ENCODE data around the gene KATNB1. TPM values are rescaled to one million over a fixed set of nuclear protein-coding genes. Genes with fewer than 3 reads are reported as not detected.

The KATNB1 gene
- total and polyA plus RNA-seq, 2 donors (not counting 1 experiment from before 2014, with no cell fraction given): 6.7 to 15.2 TPM

- Histone ChIP-seq H3K9ac (ENCODE audit: insufficient read depth, low read length) (no peak overlapping the region), H3K27ac (ENCODE audit: insufficient read depth, low read length) (no peak overlapping the region), H2AFZ (ENCODE audit: low read length) (no peak overlapping the region), H3K4me1 (ENCODE audit: control insufficient read depth, extremely low read depth, insufficient read depth, low read length) (no peaks in the 10 kb centered on the region), H3K36me3 (ENCODE audit: control insufficient read depth, insufficient read depth, low read length) (no peaks in the 10 kb centered on the region), H3K9me3 (ENCODE audit: control insufficient read depth, insufficient read depth, low read depth, low read length) (no peaks in the 10 kb centered on the region), H3K79me2 (ENCODE audit: control insufficient read depth, insufficient read depth, low read length) (peaks cover 1% of the 10 kb centered on the region), H3K4me2 (ENCODE audit: extremely low read depth, insufficient read depth, low read length) (no peak overlapping the region), H3K4me3 (replicated peaks in 1 of 4; ENCODE audit: control extremely low read depth in 1 of 4, insufficient read depth in 1 of 4, low read depth in 3 of 4, low read length in 4 of 4) (no peak overlapping the region), H4K20me1 (ENCODE audit: control insufficient read depth, extremely low read depth, insufficient read depth, low read length) (no peaks in the 10 kb centered on the region), H3K27me3 (ENCODE audit: control insufficient read depth, insufficient read depth, low read length) (no peaks in the 10 kb centered on the region)
- DNase-seq (ENCODE audit: low read depth in 2 of 2): no peak
- TF ChIP-seq EZH2 (IDR thresholded peaks at IDR 0.05; ENCODE audit: low read length, missing control alignments): no peak
- TF ChIP-seq, protein P1, sequence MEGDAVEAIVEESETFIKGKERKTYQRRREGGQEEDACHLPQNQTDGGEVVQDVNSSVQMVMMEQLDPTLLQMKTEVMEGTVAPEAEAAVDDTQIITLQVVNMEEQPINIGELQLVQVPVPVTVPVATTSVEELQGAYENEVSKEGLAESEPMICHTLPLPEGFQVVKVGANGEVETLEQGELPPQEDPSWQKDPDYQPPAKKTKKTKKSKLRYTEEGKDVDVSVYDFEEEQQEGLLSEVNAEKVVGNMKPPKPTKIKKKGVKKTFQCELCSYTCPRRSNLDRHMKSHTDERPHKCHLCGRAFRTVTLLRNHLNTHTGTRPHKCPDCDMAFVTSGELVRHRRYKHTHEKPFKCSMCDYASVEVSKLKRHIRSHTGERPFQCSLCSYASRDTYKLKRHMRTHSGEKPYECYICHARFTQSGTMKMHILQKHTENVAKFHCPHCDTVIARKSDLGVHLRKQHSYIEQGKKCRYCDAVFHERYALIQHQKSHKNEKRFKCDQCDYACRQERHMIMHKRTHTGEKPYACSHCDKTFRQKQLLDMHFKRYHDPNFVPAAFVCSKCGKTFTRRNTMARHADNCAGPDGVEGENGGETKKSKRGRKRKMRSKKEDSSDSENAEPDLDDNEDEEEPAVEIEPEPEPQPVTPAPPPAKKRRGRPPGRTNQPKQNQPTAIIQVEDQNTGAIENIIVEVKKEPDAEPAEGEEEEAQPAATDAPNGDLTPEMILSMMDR (conservative IDR thresholded peaks at IDR 0.05 in 1 of 2, IDR thresholded peaks at IDR 0.05 in 1 of 2; ENCODE audit: low read depth in 1 of 2, low read length in 2 of 2): no peak
Measured at GRCh38 chr16:57730771-57731730, 4.5 kb upstream of the KATNB1 start.

DNA sequence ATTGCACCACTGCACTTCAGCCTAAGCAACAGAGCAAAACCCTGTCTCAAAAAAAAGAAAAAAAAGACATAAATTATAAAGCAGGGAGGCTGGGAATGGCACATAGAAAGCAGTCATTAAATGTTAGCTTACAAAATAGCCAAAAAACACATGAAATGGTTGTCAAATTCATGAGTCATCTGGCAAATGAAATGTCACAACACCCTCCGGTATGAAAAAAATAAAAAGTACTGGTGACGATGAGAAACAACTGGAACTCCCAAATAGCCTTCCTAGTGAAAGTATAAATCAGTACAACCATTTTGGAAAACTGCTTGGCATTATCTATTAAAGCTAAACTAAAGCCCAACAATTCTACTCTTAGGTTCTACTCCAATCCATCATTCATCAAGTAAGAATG is 3.5 kb upstream of the KATNB1 start:
- DNase-seq (ENCODE audit: low read depth in 2 of 2): peak in 1 of 2 donors; percentile 74
- H3K9me3 ChIP-seq (ENCODE audit: control insufficient read depth, insufficient read depth, low read depth, low read length): no peaks in the 10 kb centered on the region
- no peaks in the 10 kb centered on the region for H4K20me1 ChIP-seq (ENCODE audit: control insufficient read depth, extremely low read depth, insufficient read depth, low read length)
- H3K79me2 ChIP-seq (ENCODE audit: control insufficient read depth, insufficient read depth, low read length): peaks cover 1% of the 10 kb centered on the region
- H3K9ac ChIP-seq (ENCODE audit: insufficient read depth, low read length): no peak overlapping the region
- H3K4me1 ChIP-seq (ENCODE audit: control insufficient read depth, extremely low read depth, insufficient read depth, low read length): peaks cover 7% of the 10 kb centered on the region
- no peak overlapping the region for H3K4me2 ChIP-seq (ENCODE audit: extremely low read depth, insufficient read depth, low read length)
- H3K27ac ChIP-seq (ENCODE audit: insufficient read depth, low read length): no peak overlapping the region
- no peak overlapping the region for H3K4me3 ChIP-seq (replicated peaks in 1 of 4; ENCODE audit: control extremely low read depth in 1 of 4, insufficient read depth in 1 of 4, low read depth in 3 of 4, low read length in 4 of 4)
- TF ChIP-seq, protein P1 (conservative IDR thresholded peaks at IDR 0.05 in 1 of 2, IDR thresholded peaks at IDR 0.05 in 1 of 2; ENCODE audit: low read depth in 1 of 2, low read length in 2 of 2): no peak
- no peak for TF ChIP-seq EZH2 (IDR thresholded peaks at IDR 0.05; ENCODE audit: low read length, missing control alignments)
- no peaks in the 10 kb centered on the region for H3K36me3 ChIP-seq (ENCODE audit: control insufficient read depth, insufficient read depth, low read length)
- H2AFZ ChIP-seq (ENCODE audit: low read length): no peak overlapping the region
- no peaks in the 10 kb centered on the region for H3K27me3 ChIP-seq (ENCODE audit: control insufficient read depth, insufficient read depth, low read length)

GRCh38 chr16:57732714-57733113 is 2.9 kb upstream of the KATNB1 start:
- no peaks in the 10 kb centered on the region for H3K9me3 ChIP-seq (ENCODE audit: control insufficient read depth, insufficient read depth, low read depth, low read length)
- no peaks in the 10 kb centered on the region for H3K27me3 ChIP-seq (ENCODE audit: control insufficient read depth, insufficient read depth, low read length)
- no peaks in the 10 kb centered on the region for H4K20me1 ChIP-seq (ENCODE audit: control insufficient read depth, extremely low read depth, insufficient read depth, low read length)
- H3K4me1 ChIP-seq (ENCODE audit: control insufficient read depth, extremely low read depth, insufficient read depth, low read length): peaks cover 12% of the 10 kb centered on the region
- H2AFZ ChIP-seq (ENCODE audit: low read length): no peak overlapping the region
- H3K4me3 ChIP-seq (replicated peaks in 1 of 4; ENCODE audit: control extremely low read depth in 1 of 4, insufficient read depth in 1 of 4, low read depth in 3 of 4, low read length in 4 of 4): no peak overlapping the region
- no peaks in the 10 kb centered on the region for H3K36me3 ChIP-seq (ENCODE audit: control insufficient read depth, insufficient read depth, low read length)
- H3K27ac ChIP-seq (ENCODE audit: insufficient read depth, low read length): no peak overlapping the region
- H3K79me2 ChIP-seq (ENCODE audit: control insufficient read depth, insufficient read depth, low read length): peaks cover 1% of the 10 kb centered on the region
- H3K4me2 ChIP-seq (ENCODE audit: extremely low read depth, insufficient read depth, low read length): no peak overlapping the region
- H3K9ac ChIP-seq (ENCODE audit: insufficient read depth, low read length): no peak overlapping the region
- no peak for DNase-seq (ENCODE audit: low read depth in 2 of 2)
- TF ChIP-seq EZH2 (IDR thresholded peaks at IDR 0.05; ENCODE audit: low read length, missing control alignments): no peak
- TF ChIP-seq, protein P1 (conservative IDR thresholded peaks at IDR 0.05 in 1 of 2, IDR thresholded peaks at IDR 0.05 in 1 of 2; ENCODE audit: low read depth in 1 of 2, low read length in 2 of 2): no peak
